PC-3 (cell line): Measurements from ENCODE around the gene SCUBE1. TPM values are rescaled to one million over a fixed set of nuclear protein-coding genes. Genes with fewer than 3 reads are reported as not detected.

Experiments
- ATAC-seq: fragments of 200-7000 bp; cut with Tn5 transposase; 2 replicates; pipeline ENCODE4 v1.9.1; 2020; ENCODE audit warnings: mild to moderate bottlenecking, moderate library complexity
- BruUV-seq: library from RNA; stranded (reverse); fragments of 400-500 nt; replicated peaks from 2 replicates; lab custom pipeline; 2021; lab: Mats Ljungman, UMichigan
- CTCF ChIA-PET: fragments of 300-600 bp; sonication (Branson Sonifier 250); formaldehyde crosslinking; loops from one replicate; lab custom pipeline; 2022; ENCODE audit warnings: antibody characterized with exemption; lab: Charles Lee
- POLR2A ChIA-PET: fragments of 300-600 bp; sonication (Branson Sonifier 250); formaldehyde crosslinking; loops from one replicate; lab custom pipeline; 2022; ENCODE audit warnings: antibody characterized with exemption; ENCODE audit not compliant: unreplicated experiment; lab: Charles Lee
- DNase-seq: peaks from one replicate; pipeline ENCODE4 v3.0.0-alpha.2; 2015
- H2AFZ ChIP-seq: fragments of 300-600 bp; sonication (generic); 2 replicates; pipeline ENCODE4 v1.6.0; 2016; ENCODE audit warnings: antibody characterized with exemption, low read length
- H3F3A ChIP-seq: fragments of 300-600 bp; sonication (generic); one replicate; pipeline ENCODE4 v1.6.0; 2017; ENCODE audit warnings: antibody characterized with exemption, low read length, control low read depth, mild to moderate bottlenecking; ENCODE audit not compliant: unreplicated experiment
- H3K27ac ChIP-seq: fragments of 300-600 bp; sonication (generic); 2 replicates; pipeline ENCODE4 v1.5.1; 2016; ENCODE audit warnings: mild to moderate bottlenecking, low read length
- H3K27me3 ChIP-seq: fragments of 300-600 bp; sonication (generic); 2 replicates; pipeline ENCODE4 v1.6.1; 2016; ENCODE audit warnings: low read length, mixed read lengths
- H3K36me3 ChIP-seq: fragments of 300-600 bp; sonication (generic); 2 replicates; pipeline ENCODE4 v1.6.1; 2016; ENCODE audit warnings: low read depth, mixed run types, low read length, mixed read lengths
- H3K4me1 ChIP-seq: fragments of 300-600 bp; sonication (generic); 2 replicates; pipeline ENCODE4 v1.5.1; 2016; ENCODE audit warnings: low read length; ENCODE audit not compliant: insufficient read depth
- H3K4me2 ChIP-seq: fragments of 300-600 bp; sonication (generic); 2 replicates; pipeline ENCODE4 v1.6.0; 2016; ENCODE audit warnings: low read length
- H3K4me3 ChIP-seq: fragments of 300-600 bp; sonication (generic); 2 replicates; pipeline ENCODE4 v1.5.1; 2016; ENCODE audit warnings: mild to moderate bottlenecking, low read length, mixed read lengths
- H3K79me2 ChIP-seq: fragments of 300-600 bp; sonication (generic); 2 replicates; pipeline ENCODE4 v1.6.1; 2017; ENCODE audit warnings: low read length, mixed read lengths
- H3K9ac ChIP-seq: fragments of 300-600 bp; sonication (generic); 2 replicates; pipeline ENCODE4 v1.6.0; 2016; ENCODE audit warnings: mild to moderate bottlenecking, low read length
- H3K9me2 ChIP-seq: fragments of 300-600 bp; sonication (generic); replicated peaks from 2 replicates; pipeline ENCODE4 v1.6.1; 2016; ENCODE audit warnings: mixed run types, low read length, mixed read lengths
- H3K9me3 ChIP-seq: fragments of 300-600 bp; sonication (generic); 2 replicates; pipeline ENCODE4 v1.6.1; 2016; ENCODE audit warnings: low read length, mixed read lengths
- H4K20me1 ChIP-seq: fragments of 300-600 bp; sonication (generic); 2 replicates; pipeline ENCODE4 v1.6.1; 2016; ENCODE audit warnings: low read length, mixed read lengths
- EZH2 ChIP-seq: fragments of 300-600 bp; sonication (generic); IDR thresholded peaks from one replicate; pipeline ENCODE4 v1.6.1; 2017; ENCODE audit warnings: antibody characterized with exemption, mild to moderate bottlenecking, low read length; ENCODE audit not compliant: unreplicated experiment
- EZH2phosphoT487 ChIP-seq: fragments of 300-600 bp; sonication (generic); IDR thresholded peaks from 2 replicates; pipeline ENCODE4 v1.6.1; 2018; ENCODE audit warnings: mild to moderate bottlenecking, antibody characterized with exemption, low read length, borderline replicate concordance
- intact Hi-C: fragments of 100-400 bp; cut with micrococcal nuclease; formaldehyde crosslinking; loops from 2 replicates; pipeline ENCODE4 v1.9.0; 2023
- total RNA-seq: library from RNA; depleted of rRNA; stranded (reverse); fragments of >200 nt; gene quantifications from 2 replicates; pipeline ENCODE4 v1.2.3, GENCODE V29; 2014
- TF ChIP-seq, protein P1 (sequence below): fragments of 300-600 bp; sonication (generic); conservative IDR thresholded peaks from 2 replicates; pipeline ENCODE4 v1.5.1; 2017; ENCODE audit warnings: antibody characterized with exemption, low read depth, mild to moderate bottlenecking, low read length

Gene SCUBE1
- total RNA-seq, 1 experiment from 2014 or later = not detected

DNA sequence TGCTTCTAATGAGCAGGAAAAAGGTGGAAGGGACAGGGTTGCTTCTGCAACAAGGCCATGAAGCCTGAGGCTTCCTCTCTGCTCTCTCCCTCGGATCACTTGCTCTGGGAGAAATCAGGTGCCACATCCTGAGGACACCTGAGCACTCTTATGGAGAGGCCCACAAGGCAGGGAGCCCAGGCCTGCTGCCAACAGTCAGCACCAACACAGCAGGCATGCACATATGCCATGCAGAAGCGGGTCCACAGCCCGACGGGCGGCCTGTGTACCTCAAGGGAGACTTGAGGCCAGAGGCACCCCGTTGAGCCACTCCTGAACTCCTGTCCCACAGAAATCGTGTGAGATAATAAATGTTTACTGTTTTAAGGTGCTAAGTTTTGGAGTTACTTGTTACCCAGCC is 165.7 kb downstream of the SCUBE1 start:
- H3K4me1 ChIP-seq = no peaks in the 10 kb centered on the region
- TF ChIP-seq EZH2phosphoT487 (no peak), EZH2 (no peak)
- TF ChIP-seq, protein P1, sequence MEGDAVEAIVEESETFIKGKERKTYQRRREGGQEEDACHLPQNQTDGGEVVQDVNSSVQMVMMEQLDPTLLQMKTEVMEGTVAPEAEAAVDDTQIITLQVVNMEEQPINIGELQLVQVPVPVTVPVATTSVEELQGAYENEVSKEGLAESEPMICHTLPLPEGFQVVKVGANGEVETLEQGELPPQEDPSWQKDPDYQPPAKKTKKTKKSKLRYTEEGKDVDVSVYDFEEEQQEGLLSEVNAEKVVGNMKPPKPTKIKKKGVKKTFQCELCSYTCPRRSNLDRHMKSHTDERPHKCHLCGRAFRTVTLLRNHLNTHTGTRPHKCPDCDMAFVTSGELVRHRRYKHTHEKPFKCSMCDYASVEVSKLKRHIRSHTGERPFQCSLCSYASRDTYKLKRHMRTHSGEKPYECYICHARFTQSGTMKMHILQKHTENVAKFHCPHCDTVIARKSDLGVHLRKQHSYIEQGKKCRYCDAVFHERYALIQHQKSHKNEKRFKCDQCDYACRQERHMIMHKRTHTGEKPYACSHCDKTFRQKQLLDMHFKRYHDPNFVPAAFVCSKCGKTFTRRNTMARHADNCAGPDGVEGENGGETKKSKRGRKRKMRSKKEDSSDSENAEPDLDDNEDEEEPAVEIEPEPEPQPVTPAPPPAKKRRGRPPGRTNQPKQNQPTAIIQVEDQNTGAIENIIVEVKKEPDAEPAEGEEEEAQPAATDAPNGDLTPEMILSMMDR = no peak
- no peak overlapping the region for H3K4me2 ChIP-seq
- H3K9me3 ChIP-seq = no peaks in the 10 kb centered on the region
- H4K20me1 ChIP-seq = no peaks in the 10 kb centered on the region
- no peaks in the 10 kb centered on the region for H3K9me2 ChIP-seq
- no TSS peak for BruUV-seq
- DNase-seq (no peak), ATAC-seq (no peak)
- H3F3A ChIP-seq = no peaks in the 10 kb centered on the region
- no peaks in the 10 kb centered on the region for H3K27me3 ChIP-seq
- H3K9ac ChIP-seq = no peak overlapping the region
- no peaks in the 10 kb centered on the region for H3K79me2 ChIP-seq
- no peak overlapping the region for H3K4me3 ChIP-seq
- ChIA-PET POLR2A (no interaction called here), CTCF (no interaction called here)
- H2AFZ ChIP-seq = no peak overlapping the region
- no peaks in the 10 kb centered on the region for H3K36me3 ChIP-seq
- H3K27ac ChIP-seq = no peak overlapping the region
- intact Hi-C loops = no loop called here

DNA sequence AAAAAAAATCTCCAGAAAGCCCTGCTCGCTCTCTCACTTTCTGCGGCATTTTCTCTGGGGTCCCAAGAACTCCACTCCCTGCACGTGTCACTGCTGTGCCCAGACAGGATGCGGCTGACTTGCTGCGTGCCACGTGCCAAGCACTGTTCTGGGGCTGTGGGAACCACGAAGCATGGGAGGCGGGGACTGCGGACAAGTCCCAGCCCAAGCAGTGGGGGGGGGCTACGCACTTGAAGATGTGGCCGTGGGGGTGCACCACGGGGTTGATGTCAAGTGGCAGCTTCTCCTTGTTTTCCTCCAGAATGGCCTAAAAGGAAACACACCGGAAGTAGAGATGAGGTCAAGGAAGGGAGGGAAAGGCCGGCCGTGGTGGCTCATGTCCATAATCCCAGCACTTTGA is 167.1 kb downstream of the SCUBE1 start:
- Histone ChIP-seq H3K4me3 (no peak overlapping the region), H3K9ac (no peak overlapping the region), H3K9me2 (no peaks in the 10 kb centered on the region), H3K79me2 (no peaks in the 10 kb centered on the region), H3K36me3 (no peaks in the 10 kb centered on the region), H2AFZ (no peak overlapping the region), H4K20me1 (no peaks in the 10 kb centered on the region), H3K27me3 (no peaks in the 10 kb centered on the region), H3K4me1 (no peaks in the 10 kb centered on the region), H3K9me3 (no peaks in the 10 kb centered on the region), H3K27ac (no peak overlapping the region), H3K4me2 (no peak overlapping the region), H3F3A (no peaks in the 10 kb centered on the region)
- no TSS peak for BruUV-seq
- ChIA-PET CTCF (no interaction called here), POLR2A (no interaction called here)
- DNase-seq = no peak
- ATAC-seq = no peak
- no peak for TF ChIP-seq EZH2phosphoT487
- no peak for TF ChIP-seq EZH2
- TF ChIP-seq, protein P1 = no peak
- intact Hi-C loops = no loop called here

DNA sequence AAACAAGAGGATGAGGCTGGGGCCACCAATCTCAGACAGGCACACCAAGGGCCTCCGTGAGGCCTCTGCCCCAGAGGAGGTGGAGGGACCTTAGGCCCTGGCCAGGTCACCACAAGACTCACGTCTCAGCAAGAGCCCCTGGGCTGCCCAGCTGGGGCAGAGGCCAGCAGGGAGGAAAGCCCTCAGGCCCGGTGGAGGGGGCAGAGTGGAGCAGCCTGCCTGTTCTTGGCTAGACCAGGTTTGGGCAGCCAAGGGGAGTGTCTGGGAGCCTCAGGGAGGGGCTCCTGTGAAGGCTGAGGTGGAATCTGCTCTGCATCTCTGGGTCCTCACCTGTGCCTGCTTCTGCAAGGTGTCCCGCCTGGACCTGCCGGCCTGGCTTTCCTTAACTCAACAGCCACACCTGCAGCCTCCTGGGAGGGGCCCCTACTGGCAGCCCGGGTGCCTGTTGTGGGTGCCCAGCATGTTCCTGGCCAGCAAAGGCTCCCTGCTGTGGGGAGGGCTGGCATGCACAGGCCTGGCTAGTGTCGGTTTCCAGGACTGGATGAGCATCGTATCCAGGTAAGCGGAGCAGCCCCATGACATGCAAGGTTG is 168.1 kb downstream of the SCUBE1 start:
- intact Hi-C loops = no loop called here
- Histone ChIP-seq H2AFZ (no peak overlapping the region), H3K79me2 (no peaks in the 10 kb centered on the region), H3K9ac (no peak overlapping the region), H3F3A (no peaks in the 10 kb centered on the region), H3K27me3 (no peaks in the 10 kb centered on the region), H3K27ac (no peak overlapping the region), H4K20me1 (no peaks in the 10 kb centered on the region), H3K9me3 (no peaks in the 10 kb centered on the region), H3K4me3 (no peak overlapping the region), H3K36me3 (no peaks in the 10 kb centered on the region), H3K4me2 (no peak overlapping the region), H3K9me2 (no peaks in the 10 kb centered on the region), H3K4me1 (no peaks in the 10 kb centered on the region)
- ChIA-PET POLR2A (no interaction called here), CTCF (no interaction called here)
- TF ChIP-seq, protein P1 = no peak
- TF ChIP-seq EZH2phosphoT487 = no peak
- ATAC-seq (no peak), DNase-seq (no peak)
- BruUV-seq = no TSS peak
